ENCODE results near the gene DDR2. TPM values are rescaled to one million over a fixed set of nuclear protein-coding genes. Genes with fewer than 3 reads are reported as not detected.
"Not testable (repeated sequence)": the region's sequence is repeated elsewhere in the genome, so short reads cannot be mapped to it uniquely, and the experiment has no call there.

Gene DDR2
- total RNA-seq, 1 donor from 2014 or later: 0.69 TPM

DNA sequence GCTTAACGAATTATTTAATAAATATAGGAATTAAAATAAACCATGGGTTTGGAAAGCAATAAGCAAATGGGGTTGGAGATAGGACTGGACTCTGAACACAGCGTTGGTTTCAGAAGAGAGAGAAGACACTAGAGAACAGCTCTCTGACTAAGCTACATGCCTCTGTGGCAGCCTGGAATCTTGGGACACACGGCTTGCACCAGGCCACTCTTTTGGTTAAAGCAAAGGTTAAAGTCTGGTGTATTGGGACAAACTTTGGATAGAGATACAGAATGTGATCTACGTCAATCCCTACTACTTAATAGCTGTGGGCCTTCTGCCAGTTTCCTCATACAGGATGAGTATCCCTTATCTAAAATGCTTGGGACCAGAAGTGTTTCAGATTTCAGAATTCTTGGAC lies 108.5 kb downstream of the DDR2 start:
- H3K4me3 Mint-ChIP-seq: no peak overlapping the region
- no peaks in the 10 kb centered on the region for H3K27me3 Mint-ChIP-seq (ENCODE audit: insufficient read depth, low read depth)
- no peak overlapping the region for H3K27ac Mint-ChIP-seq
- Histone ChIP-seq H4K20me1 (ENCODE audit: low read depth) (no peaks in the 10 kb centered on the region), H3K4me1 (no peaks in the 10 kb centered on the region), H3K27ac (no peak overlapping the region), H3K79me2 (ENCODE audit: low read depth) (no peaks in the 10 kb centered on the region), H3K9ac (no peak overlapping the region), H3K36me3 (no peaks in the 10 kb centered on the region), H3F3A (ENCODE audit: low read depth) (no peaks in the 10 kb centered on the region), H3K4me3 (no peak overlapping the region), H2AFZ (replicated peaks) (no peak overlapping the region), H3K27me3 (no peaks in the 10 kb centered on the region), H3K9me3 (ENCODE audit: low read depth) (no peaks in the 10 kb centered on the region), H3K4me2 (no peak overlapping the region)
- H3K4me1 Mint-ChIP-seq: no peaks in the 10 kb centered on the region
- no peak for TF ChIP-seq CTCF (IDR thresholded peaks at IDR 0.05)
- TF ChIP-seq EZH2phosphoT487 (IDR thresholded peaks at IDR 0.05): no peak
- TF ChIP-seq EZH2 (IDR thresholded peaks at IDR 0.05): no peak
- peaks cover 4% of the 10 kb centered on the region for H3K9me3 Mint-ChIP-seq
- DNase-seq (ENCODE audit: low spot score): no peak
- H3K36me3 Mint-ChIP-seq: no peaks in the 10 kb centered on the region

- Histone ChIP-seq H3K36me3 (no peaks in the 10 kb centered on the region), H3K27ac (no peak overlapping the region), H3K9me3 (ENCODE audit: low read depth) (no peaks in the 10 kb centered on the region), H3K4me2 (no peak overlapping the region), H3K4me3 (no peak overlapping the region), H3F3A (ENCODE audit: low read depth) (no peaks in the 10 kb centered on the region), H3K9ac (no peak overlapping the region), H3K4me1 (no peaks in the 10 kb centered on the region), H2AFZ (replicated peaks) (no peak overlapping the region), H3K79me2 (ENCODE audit: low read depth) (no peaks in the 10 kb centered on the region), H4K20me1 (ENCODE audit: low read depth) (no peaks in the 10 kb centered on the region), H3K27me3 (no peaks in the 10 kb centered on the region)
- TF ChIP-seq EZH2phosphoT487 (IDR thresholded peaks at IDR 0.05) (no peak), CTCF (IDR thresholded peaks at IDR 0.05) (no peak), EZH2 (IDR thresholded peaks at IDR 0.05) (no peak)
- H3K4me3 Mint-ChIP-seq: no peak overlapping the region
- no peak for DNase-seq (ENCODE audit: low spot score)
- H3K27me3 Mint-ChIP-seq (ENCODE audit: insufficient read depth, low read depth): no peaks in the 10 kb centered on the region
- H3K9me3 Mint-ChIP-seq: peaks cover 7% of the 10 kb centered on the region
- H3K36me3 Mint-ChIP-seq: no peaks in the 10 kb centered on the region
- H3K27ac Mint-ChIP-seq: no peak overlapping the region
- no peaks in the 10 kb centered on the region for H3K4me1 Mint-ChIP-seq
These were observed 109.3 kb downstream of the DDR2 start for GRCh38 chr1:162741574-162741973.

DNA sequence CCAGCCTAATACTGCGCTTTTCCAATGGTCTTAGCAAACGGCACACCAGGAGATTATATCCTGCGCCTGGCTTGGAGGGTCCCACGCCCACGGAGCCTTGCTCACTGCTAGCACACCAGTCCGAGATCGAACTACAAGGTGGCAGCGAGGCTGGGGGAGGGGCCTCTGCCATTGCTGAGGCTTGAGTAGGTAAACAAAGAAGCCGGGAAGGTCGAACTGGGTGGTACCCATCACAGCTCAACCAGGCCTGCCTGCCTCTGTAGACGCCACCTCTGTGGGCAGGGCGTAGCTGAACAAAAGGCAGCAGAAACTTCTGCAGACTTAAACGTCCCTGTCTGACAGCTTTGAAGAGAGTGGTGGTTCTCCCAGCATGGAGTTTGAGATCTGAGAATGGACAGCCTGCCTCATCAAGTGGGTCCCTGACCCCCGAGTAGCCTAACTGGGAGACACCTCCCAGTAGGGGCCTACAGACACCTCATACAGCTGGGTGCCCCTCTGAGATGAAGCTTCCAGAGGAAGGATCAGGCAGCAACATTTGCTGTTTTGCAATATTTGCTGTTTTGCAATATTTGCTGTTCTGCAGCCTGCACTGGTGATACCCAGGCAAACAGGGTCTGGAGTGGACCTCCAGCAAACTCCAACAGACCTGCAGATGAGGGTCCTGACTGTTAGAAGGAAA lies 114.1 kb downstream of the DDR2 start:
- H3K36me3 Mint-ChIP-seq; H3K4me1 Mint-ChIP-seq; H3K27ac ChIP-seq; H3K4me1 ChIP-seq; H4K20me1 ChIP-seq (ENCODE audit: low read depth); H3K9ac ChIP-seq; H3K79me2 ChIP-seq (ENCODE audit: low read depth); H3K27ac Mint-ChIP-seq; H3K36me3 ChIP-seq; H3K4me3 ChIP-seq; H3K4me2 ChIP-seq; H2AFZ ChIP-seq (replicated peaks); H3K27me3 Mint-ChIP-seq (ENCODE audit: insufficient read depth, low read depth); DNase-seq (ENCODE audit: low spot score); H3K27me3 ChIP-seq; H3K9me3 ChIP-seq (ENCODE audit: low read depth); H3K4me3 Mint-ChIP-seq; H3F3A ChIP-seq (ENCODE audit: low read depth): not testable (repeated sequence)
- H3K9me3 Mint-ChIP-seq: peaks cover 21% of the 10 kb centered on the region

GRCh38 chr1:162753001-162753658 lies 120.9 kb downstream of the DDR2 start:
- Histone ChIP-seq H3K9me3 (ENCODE audit: low read depth) (no peaks in the 10 kb centered on the region), H3F3A (ENCODE audit: low read depth) (no peaks in the 10 kb centered on the region), H3K36me3 (no peaks in the 10 kb centered on the region), H3K27ac (no peak overlapping the region), H3K27me3 (no peaks in the 10 kb centered on the region), H2AFZ (replicated peaks) (no peak overlapping the region), H3K9ac (no peak overlapping the region), H3K4me2 (no peak overlapping the region), H4K20me1 (ENCODE audit: low read depth) (no peaks in the 10 kb centered on the region), H3K4me3 (no peak overlapping the region), H3K4me1 (no peaks in the 10 kb centered on the region), H3K79me2 (ENCODE audit: low read depth) (no peaks in the 10 kb centered on the region)
- DNase-seq (ENCODE audit: low spot score): no peak
- Mint-ChIP-seq H3K36me3 (no peaks in the 10 kb centered on the region), H3K4me1 (no peaks in the 10 kb centered on the region), H3K27me3 (ENCODE audit: insufficient read depth, low read depth) (peaks cover 3% of the 10 kb centered on the region), H3K27ac (no peak overlapping the region), H3K9me3 (peaks cover 10% of the 10 kb centered on the region), H3K4me3 (no peak overlapping the region)
- TF ChIP-seq EZH2 (IDR thresholded peaks at IDR 0.05) (no peak), EZH2phosphoT487 (IDR thresholded peaks at IDR 0.05) (no peak), CTCF (IDR thresholded peaks at IDR 0.05) (no peak)
